HUES6 (cell line): ENCODE data around the gene POLE.
A peak's percentile ranks its signal among the peaks of the same experiment; 100 is the strongest.

ENCODE experiments used
- H3K27ac ChIP-seq: 2 replicates; pipeline ENCODE4 v1.7.0; 2013; ENCODE audit warnings: low read depth, mild to moderate bottlenecking, low read length, inconsistent platforms
- H3K27me3 ChIP-seq: 2 replicates; pipeline ENCODE4 v1.6.1; 2013; ENCODE audit warnings: low read length; ENCODE audit not compliant: control insufficient read depth, insufficient read depth
- H3K36me3 ChIP-seq: 2 replicates; pipeline ENCODE4 v1.6.1; 2013; ENCODE audit warnings: low read length; ENCODE audit not compliant: control insufficient read depth, insufficient read depth
- H3K4me1 ChIP-seq: 2 replicates; pipeline ENCODE4 v1.6.1; 2013; ENCODE audit warnings: low read length; ENCODE audit not compliant: control insufficient read depth, insufficient read depth
- H3K4me3 ChIP-seq: 2 replicates; pipeline ENCODE4 v1.5.1; 2013; ENCODE audit warnings: low read depth, low read length
- H3K9ac ChIP-seq: one replicate; pipeline ENCODE4 v1.6.1; 2013; ENCODE audit warnings: mild to moderate bottlenecking, low read length
- H3K9me3 ChIP-seq: 2 replicates; pipeline ENCODE4 v1.6.1; 2013; ENCODE audit warnings: low read depth, low read length; ENCODE audit not compliant: control insufficient read depth, insufficient read depth

The POLE gene

GRCh38 chr12:132591107-132591935, 95.8 kb downstream of the POLE start:
- Histone ChIP-seq H3K4me3 (no peak overlapping the region), H3K27me3 (peaks cover 93% of the 10 kb centered on the region), H3K9me3 (no peaks in the 10 kb centered on the region), H3K27ac (no peak overlapping the region), H3K9ac (no peak overlapping the region), H3K36me3 (no peaks in the 10 kb centered on the region), H3K4me1 (peaks cover 3% of the 10 kb centered on the region)

DNA sequence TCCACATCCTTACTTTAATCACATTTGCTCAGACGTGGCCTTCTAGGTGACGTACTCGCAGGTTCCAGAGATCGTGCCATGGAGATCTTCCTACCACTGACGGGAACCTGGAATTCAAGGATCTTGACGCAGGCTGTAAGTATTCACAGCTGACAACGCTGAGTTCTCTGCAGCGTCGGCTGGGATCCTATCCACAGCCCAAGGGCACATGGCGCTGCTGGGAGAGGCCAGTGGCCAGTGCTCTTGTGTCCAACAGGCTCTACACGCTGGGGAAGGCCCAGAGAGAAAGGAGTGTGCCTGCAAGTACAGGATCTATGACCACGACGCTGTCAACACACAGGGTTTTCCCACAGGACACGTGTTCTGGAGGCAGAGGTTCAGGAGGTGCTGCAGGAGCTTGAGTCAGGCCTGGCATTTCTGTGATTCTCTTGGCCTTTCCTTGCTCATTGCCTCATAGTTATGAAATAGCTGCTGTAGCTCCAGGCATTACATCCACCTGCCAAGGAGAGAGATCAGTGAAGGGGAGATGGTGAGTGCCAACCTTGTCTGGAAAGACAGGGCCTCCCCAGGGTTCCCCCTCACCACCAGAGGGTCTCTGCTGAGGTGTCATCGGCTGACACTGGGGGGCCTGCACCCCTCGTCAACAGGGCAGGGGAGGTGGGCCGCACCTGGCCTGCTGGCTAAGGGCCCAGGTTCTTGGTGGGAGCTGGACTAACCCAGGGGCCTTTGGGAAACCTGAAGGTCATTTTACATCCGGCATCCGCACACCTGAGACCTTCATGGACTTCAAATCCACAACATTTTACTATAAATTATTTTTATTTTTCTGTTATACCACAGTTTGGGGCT, 98.1 kb downstream of the POLE start:
- H3K9me3 ChIP-seq = no peaks in the 10 kb centered on the region
- H3K4me3 ChIP-seq = no peak overlapping the region
- H3K4me1 ChIP-seq = no peaks in the 10 kb centered on the region; the same call in 1 of the 2 replicates
- no peak overlapping the region for H3K9ac ChIP-seq
- H3K36me3 ChIP-seq = no peaks in the 10 kb centered on the region
- no peak overlapping the region for H3K27ac ChIP-seq
- peaks cover 97% of the 10 kb centered on the region for H3K27me3 ChIP-seq

GRCh38 chr12:132588319-132588718, 98.8 kb downstream of the POLE start:
- Histone ChIP-seq H3K27ac (no peak overlapping the region), H3K9me3 (no peaks in the 10 kb centered on the region), H3K4me3 (no peak overlapping the region), H3K27me3 (peaks cover 96% of the 10 kb centered on the region), H3K4me1 (no peaks in the 10 kb centered on the region; the same call in 1 of the 2 replicates), H3K36me3 (no peaks in the 10 kb centered on the region), H3K9ac (no peak overlapping the region)

DNA sequence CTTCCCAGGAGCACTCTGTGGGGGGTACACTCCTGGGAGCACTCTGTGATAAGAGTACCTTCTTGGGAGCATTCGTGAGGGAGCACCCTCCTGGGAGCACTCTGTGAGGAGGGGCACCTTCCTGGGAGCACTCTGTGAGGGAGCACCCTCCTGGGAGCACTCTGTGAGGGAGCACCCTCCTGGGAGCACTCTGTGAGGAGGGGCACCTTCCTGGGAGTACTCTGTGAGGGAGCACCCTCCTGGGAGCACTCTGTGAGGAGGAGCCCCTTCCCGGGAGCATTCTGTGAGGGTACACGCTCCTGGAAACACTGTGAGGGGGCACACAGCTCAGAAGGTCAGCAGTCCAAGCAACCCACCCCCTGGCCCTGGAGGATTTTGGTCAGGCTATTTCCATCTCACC, 99.4 kb downstream of the POLE start:
- no peak overlapping the region for H3K4me3 ChIP-seq
- H3K27ac ChIP-seq = no peak overlapping the region
- H3K36me3 ChIP-seq = no peaks in the 10 kb centered on the region
- H3K27me3 ChIP-seq = peaks cover 96% of the 10 kb centered on the region
- H3K4me1 ChIP-seq = no peaks in the 10 kb centered on the region; the same call in 1 of the 2 replicates
- H3K9me3 ChIP-seq = no peaks in the 10 kb centered on the region
- H3K9ac ChIP-seq = no peak overlapping the region

DNA sequence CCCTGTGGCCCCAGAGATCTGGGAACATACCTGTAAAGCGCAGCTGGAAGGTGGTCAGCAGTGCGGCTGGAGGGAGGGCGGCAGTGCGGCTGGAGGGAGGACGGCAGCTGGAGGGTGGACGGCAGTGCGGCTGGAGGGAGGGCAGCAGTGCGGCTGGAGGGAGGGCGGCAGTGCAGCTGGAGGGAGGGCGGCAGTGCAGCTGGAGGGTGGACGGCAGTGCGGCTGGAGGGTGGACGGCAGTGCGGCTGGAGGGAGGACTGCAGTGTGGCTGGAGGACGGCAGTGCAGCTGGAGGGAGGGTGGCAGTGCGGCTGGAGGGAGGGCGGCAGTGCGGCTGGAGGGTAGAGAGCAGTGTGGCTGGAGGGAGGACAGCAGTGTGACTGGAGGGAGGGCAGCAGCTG, 100.2 kb downstream of the POLE start:
- H3K4me1 ChIP-seq = no peaks in the 10 kb centered on the region; the same call in 1 of the 2 replicates
- H3K9ac ChIP-seq = no peak overlapping the region
- no peak overlapping the region for H3K4me3 ChIP-seq
- H3K27me3 ChIP-seq = peaks cover 96% of the 10 kb centered on the region
- H3K9me3 ChIP-seq = no peaks in the 10 kb centered on the region
- H3K36me3 ChIP-seq = no peaks in the 10 kb centered on the region
- H3K27ac ChIP-seq = no peak overlapping the region

DNA sequence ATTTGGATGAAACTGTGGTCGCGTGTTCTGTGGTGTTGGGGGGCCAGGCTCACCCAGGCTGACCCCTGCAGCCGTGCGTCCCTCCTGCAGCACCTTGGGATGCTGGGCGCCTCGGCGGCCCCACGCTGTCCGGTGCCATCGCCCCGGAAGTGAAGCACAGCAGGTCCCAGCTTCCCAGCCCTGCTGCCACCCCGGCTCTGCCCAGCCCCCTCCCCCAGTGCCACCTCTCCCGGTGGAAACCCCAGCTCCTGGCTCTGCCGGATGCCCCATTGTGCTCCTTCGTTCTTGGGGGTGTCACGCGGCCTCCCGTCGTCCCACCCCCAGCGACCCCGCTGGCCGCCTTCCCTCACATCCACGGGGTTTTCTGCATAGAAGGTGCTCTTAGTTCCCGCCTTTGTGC, 102.0 kb downstream of the POLE start:
- no peak overlapping the region for H3K9ac ChIP-seq
- H3K9me3 ChIP-seq = no peaks in the 10 kb centered on the region
- H3K36me3 ChIP-seq = peaks cover 3% of the 10 kb centered on the region
- H3K27me3 ChIP-seq = peaks cover 98% of the 10 kb centered on the region
- H3K4me3 ChIP-seq = no peak overlapping the region
- no peaks in the 10 kb centered on the region; the same call in 1 of the 2 replicates for H3K4me1 ChIP-seq
- no peak overlapping the region for H3K27ac ChIP-seq

DNA sequence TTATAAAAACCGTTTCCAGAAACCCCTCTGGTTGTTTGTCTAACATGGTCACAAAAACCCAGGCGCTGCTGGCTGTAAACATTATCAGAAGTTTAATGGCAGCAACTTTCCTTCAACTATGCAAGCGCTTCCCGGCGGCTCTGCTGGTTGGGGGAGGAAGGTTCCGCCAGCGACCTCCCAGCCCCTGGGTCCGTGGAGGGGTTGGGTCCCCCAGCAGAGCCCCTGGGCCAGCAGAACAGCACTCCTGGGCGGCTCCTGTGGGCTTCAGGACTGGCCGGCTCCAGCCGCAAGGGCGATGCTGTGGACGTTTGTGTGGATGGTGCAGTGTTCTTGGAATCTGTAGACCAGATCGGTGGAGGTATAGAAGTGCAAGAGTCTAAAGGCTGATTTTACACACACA, 102.7 kb downstream of the POLE start:
- peaks cover 91% of the 10 kb centered on the region for H3K27me3 ChIP-seq
- no peaks in the 10 kb centered on the region for H3K9me3 ChIP-seq
- H3K36me3 ChIP-seq = peaks cover 3% of the 10 kb centered on the region
- no peak overlapping the region for H3K27ac ChIP-seq
- no peak overlapping the region for H3K4me3 ChIP-seq
- H3K4me1 ChIP-seq = no peaks in the 10 kb centered on the region; the same call in 1 of the 2 replicates
- no peak overlapping the region for H3K9ac ChIP-seq

- H3K36me3 ChIP-seq = peaks cover 3% of the 10 kb centered on the region
- H3K4me3 ChIP-seq = peak overlapping the region; percentile 54
- peaks cover 84% of the 10 kb centered on the region for H3K27me3 ChIP-seq
- H3K9ac ChIP-seq = no peak overlapping the region
- H3K27ac ChIP-seq = no peak overlapping the region
- H3K4me1 ChIP-seq = no peaks in the 10 kb centered on the region; the same call in 1 of the 2 replicates
- H3K9me3 ChIP-seq = no peaks in the 10 kb centered on the region
Observed at GRCh38 chr12:132583736-132584135, 103.4 kb downstream of the POLE start.

- no peak overlapping the region for H3K27ac ChIP-seq
- H3K9me3 ChIP-seq = no peaks in the 10 kb centered on the region
- no peak overlapping the region for H3K9ac ChIP-seq
- H3K4me1 ChIP-seq = no peaks in the 10 kb centered on the region; the same call in 1 of the 2 replicates
- H3K4me3 ChIP-seq = peak overlapping the region; percentile 60; the same call in 1 of the 2 replicates
- H3K27me3 ChIP-seq = peaks cover 80% of the 10 kb centered on the region
- H3K36me3 ChIP-seq = peaks cover 3% of the 10 kb centered on the region
Observed at GRCh38 chr12:132583411-132583710, 103.8 kb downstream of the POLE start.

DNA sequence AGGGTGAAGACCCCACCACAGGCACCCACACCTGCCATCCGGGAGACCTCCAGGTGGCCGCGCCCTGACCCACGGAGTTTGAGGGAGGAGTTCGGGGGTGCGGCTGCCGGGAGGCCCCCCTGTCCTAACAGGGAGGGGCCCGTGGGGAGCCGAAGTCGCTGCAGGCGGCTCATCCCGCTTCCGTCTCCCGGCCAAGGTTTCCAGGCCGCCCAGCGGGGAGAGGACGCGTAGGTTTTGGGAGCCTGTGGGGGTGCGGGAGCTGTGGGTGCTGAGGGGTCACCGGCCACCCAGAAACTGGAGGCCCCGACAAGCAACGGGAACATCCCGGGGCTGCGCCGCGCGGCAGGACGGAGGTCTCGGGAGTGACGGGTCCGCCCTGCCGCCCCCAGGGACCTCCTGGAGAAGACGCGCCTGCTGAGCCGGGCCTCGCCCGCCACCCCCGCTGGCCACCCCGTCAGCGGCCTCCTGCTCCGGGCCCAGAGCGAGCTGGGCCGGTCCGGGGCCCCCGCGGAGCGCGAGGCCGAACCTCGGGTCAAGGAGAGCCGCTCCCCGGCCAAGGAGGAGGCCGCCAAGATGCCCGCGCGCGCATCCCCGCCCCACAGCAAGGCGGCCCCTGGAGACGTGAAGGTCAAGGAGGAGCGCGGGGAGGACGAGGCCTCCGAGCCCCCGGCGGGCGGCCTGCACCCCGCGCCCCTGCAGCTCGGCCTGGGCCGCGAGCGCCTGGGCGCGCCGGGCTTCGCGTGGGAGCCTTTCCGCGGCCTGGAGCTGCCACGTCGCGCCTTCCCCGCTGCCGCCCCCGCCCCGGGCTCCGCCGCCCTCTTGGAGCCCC, 104.3 kb downstream of the POLE start:
- Histone ChIP-seq H3K27me3 (peaks cover 76% of the 10 kb centered on the region), H3K4me3 (peak overlapping the region; percentile 60), H3K4me1 (no peaks in the 10 kb centered on the region; the same call in 1 of the 2 replicates), H3K27ac (no peak overlapping the region), H3K9ac (no peak overlapping the region), H3K36me3 (peaks cover 7% of the 10 kb centered on the region), H3K9me3 (no peaks in the 10 kb centered on the region)
